GM21528 (cell line): Measurements from ENCODE around the gene PMAIP1.

Experiments
- ATAC-seq: cut with Tn5 transposase; IDR thresholded peaks from one replicate; pipeline ENCODE4 v1.9.1; 2021; ENCODE audit warnings: mild to moderate bottlenecking, moderate library complexity; ENCODE audit not compliant: unreplicated experiment, low FRiP score

The PMAIP1 gene

GRCh38 chr18:59945544-59945943 is 45.7 kb downstream of the PMAIP1 start:
- ATAC-seq = no peak

DNA sequence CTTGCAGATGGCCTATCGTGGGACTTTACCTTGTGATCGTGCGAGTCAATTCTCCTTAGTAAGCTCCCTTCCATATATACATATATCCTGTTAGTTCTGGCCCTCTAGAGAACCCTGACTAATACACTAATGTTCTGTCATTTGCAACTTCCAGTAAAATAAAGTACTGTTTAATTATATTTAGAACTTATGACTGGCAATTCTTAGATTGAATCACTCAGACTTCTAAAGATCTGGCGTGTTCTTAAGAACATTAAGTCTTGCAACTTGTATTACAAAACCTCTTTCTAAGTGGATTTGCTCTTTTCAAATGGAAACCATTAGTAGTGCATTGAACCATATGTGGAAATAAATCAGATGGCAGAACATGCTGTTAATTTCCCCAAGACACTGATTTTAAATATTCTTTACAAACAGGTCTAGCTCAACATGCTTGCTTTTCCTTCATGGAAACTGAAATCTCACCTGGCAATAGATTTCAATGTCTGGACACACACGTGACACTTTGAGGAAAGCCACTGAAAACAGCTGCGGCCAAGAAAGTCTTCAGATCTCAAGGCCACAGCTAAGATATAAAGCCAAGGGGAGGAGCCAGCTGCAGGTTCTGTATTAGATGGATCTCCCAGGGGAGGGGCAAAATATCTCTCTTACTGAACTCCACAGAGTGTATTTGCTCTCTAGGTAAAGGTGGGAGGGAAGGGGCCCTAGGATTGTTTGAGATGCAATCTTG is 50.6 kb downstream of the PMAIP1 start:
- peak; percentile 68 for ATAC-seq

- ATAC-seq = no peak
These were observed 51.8 kb downstream of the PMAIP1 start for GRCh38 chr18:59951591-59951990.

GRCh38 chr18:59952283-59953007 is 52.6 kb downstream of the PMAIP1 start:
- no peak for ATAC-seq
